Raji (cell line): Measurements from ENCODE around the gene GAB3.

Experiments used
- POLR2A ChIP-seq: IDR thresholded peaks from 2 replicates; pipeline ENCODE4 v1.6.1; 2011; ENCODE audit warnings: low read depth, low read length, control low read depth; ENCODE audit not compliant: insufficient read depth

The GAB3 gene

GRCh38 chrX:154732421-154733065 is 18.3 kb downstream of the GAB3 start:
- TF ChIP-seq POLR2A: no peak

GRCh38 chrX:154731881-154732280 is 19.0 kb downstream of the GAB3 start:
- TF ChIP-seq POLR2A: no peak

- no peak for TF ChIP-seq POLR2A
These were observed 19.7 kb downstream of the GAB3 start for GRCh38 chrX:154731184-154731583.

- no peak for TF ChIP-seq POLR2A
These were observed 20.5 kb downstream of the GAB3 start for GRCh38 chrX:154730253-154730891.

- TF ChIP-seq POLR2A: no peak
These were observed 21.4 kb downstream of the GAB3 start for GRCh38 chrX:154729439-154729838.

- TF ChIP-seq POLR2A: no peak
These were observed 22.3 kb downstream of the GAB3 start for GRCh38 chrX:154728431-154729190.

GRCh38 chrX:154727871-154728270 is 23.0 kb downstream of the GAB3 start:
- TF ChIP-seq POLR2A: no peak

GRCh38 chrX:154727418-154727817 is 23.5 kb downstream of the GAB3 start:
- TF ChIP-seq POLR2A: no peak

GRCh38 chrX:154724993-154725756 is 25.7 kb downstream of the GAB3 start:
- no peak for TF ChIP-seq POLR2A

- TF ChIP-seq POLR2A: no peak
These were observed 29.7 kb downstream of the GAB3 start for GRCh38 chrX:154721155-154721554.

GRCh38 chrX:154720067-154720466 is 30.8 kb downstream of the GAB3 start:
- no peak for TF ChIP-seq POLR2A

- no peak for TF ChIP-seq POLR2A
These were observed 31.7 kb downstream of the GAB3 start for GRCh38 chrX:154719132-154719675.

- no peak for TF ChIP-seq POLR2A
These were observed 32.3 kb downstream of the GAB3 start for GRCh38 chrX:154718616-154719015.

GRCh38 chrX:154717824-154718223 is 33.1 kb downstream of the GAB3 start:
- no peak for TF ChIP-seq POLR2A

GRCh38 chrX:154715825-154716224 is 35.1 kb downstream of the GAB3 start:
- TF ChIP-seq POLR2A: no peak

- no peak for TF ChIP-seq POLR2A
These were observed 36.0 kb downstream of the GAB3 start for GRCh38 chrX:154714925-154715324.
